Esophagus muscularis mucosa (tissue), 2 donors: ENCODE data around the gene SHD.

Experiments used
- POLR2A ChIP-seq: fragments of 450-650 bp; IDR thresholded peaks from one replicate; pipeline ENCODE4 v1.6.1; 2017; ENCODE audit warnings: antibody characterized with exemption, moderate library complexity, mild to moderate bottlenecking, low read depth
- POLR2AphosphoS5 ChIP-seq, 2 donors: sonication (generic); formaldehyde crosslinking; IDR thresholded peaks; one replicate each; pipeline ENCODE4 v1.6.1; 2017; ENCODE audit warnings: antibody characterized with exemption in 2 of 2

DNA sequence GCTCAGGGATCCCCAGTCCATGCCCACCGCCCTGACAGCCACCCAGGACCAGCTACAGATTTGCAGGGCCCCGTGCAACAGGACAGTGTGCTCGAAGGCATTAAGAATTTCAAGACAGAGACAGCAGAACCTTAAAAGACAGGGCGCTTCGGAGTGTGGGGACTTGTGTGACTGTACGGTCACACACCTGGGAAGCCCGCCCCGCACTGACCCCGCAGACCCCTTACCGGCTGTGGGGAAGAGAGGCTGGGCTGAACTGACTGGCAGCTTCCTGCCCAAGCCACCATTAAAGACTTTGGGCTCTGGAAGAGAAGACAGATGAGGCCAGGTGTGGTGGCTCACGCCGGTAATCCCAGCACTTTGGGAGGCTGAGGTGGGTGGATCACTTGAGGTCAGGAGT lies 45.2 kb downstream of the SHD start:
- TF ChIP-seq POLR2A (no peak), POLR2AphosphoS5 (IDR thresholded peaks at IDR 0.05) (no peak)
